Raji (cell line): Measurements from ENCODE around the gene LDLRAD4.

Experiments used
- POLR2A ChIP-seq: IDR thresholded peaks from 2 replicates; pipeline ENCODE4 v1.6.1; 2011; ENCODE audit warnings: low read depth, low read length, control low read depth; ENCODE audit not compliant: insufficient read depth

LDLRAD4 gene

DNA sequence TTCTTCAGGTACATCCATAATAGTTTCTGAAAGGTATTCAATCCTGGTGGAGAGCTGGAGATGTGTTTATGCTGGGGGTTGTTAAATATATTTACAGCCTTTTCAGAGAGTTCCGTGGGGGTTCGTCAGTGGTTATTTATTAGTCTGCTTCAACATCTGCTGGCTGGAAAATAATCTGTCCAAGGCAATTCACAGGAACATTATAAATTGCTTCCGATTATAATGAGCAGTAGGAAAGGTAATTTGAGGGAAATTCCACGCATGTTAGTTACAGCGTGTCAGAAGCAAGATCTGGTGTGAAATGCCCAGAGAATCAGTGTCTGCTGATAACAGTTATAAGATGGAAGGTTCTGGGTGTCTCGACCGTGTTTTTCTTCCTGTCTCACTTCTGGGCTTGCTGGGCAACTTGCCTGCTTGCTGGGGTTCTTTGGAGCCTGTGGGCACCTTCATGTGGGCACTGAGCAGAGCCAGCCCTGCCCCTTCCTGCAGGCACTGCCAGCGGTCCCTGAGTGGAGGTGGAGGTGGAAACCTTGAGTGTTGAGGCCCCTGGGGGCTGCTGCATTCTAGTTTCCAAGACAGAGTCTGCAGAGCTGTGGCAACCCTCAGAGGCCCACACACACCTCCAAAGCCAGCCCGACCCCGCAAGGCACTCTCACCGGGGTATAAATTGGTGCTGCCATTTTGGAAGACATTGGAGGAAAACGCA lies 322.1 kb downstream of the LDLRAD4 start:
- TF ChIP-seq POLR2A = no peak

DNA sequence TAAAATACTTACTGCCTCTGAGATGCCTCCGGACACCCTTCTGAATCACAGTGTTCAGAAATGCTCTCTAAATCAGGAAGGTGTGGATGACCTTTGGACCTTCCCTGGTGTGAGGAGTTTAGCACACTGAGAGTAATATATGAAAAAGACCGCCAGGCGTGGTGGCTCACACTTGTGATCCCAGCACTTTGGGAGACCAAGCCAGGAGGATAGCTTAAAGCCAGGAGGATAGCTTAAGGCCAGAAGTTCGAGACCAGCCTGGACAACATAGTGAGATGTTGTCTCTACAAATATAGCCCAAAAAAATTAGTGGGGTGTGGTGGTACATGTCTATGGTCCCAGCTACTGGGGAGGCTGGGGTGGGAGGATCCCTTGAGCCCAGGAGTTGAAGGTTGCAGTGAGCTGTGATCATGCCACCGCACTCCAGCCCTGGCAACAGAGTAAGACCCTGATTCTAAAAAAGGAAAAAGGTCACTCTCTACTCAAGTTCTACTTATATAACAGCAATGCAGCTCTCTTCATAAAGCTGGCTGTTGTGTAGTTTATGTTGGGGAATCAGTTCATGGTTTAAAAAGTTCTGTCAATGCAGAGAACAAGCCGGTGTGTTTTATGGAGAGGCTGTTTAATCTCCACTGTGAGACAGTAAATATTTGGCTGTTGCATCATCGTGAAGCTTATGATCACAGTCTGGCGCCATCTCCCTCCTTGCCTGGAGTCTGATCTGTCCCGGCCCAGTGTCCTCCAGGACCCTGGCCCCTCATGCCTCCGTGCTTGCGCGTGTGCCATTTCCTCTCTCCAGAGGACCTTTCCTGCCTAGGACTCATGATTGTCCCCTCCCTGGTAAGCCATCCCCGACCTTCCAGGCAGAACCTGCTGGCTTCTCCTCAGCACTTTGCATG lies 323.3 kb downstream of the LDLRAD4 start:
- TF ChIP-seq POLR2A = no peak

- no peak for TF ChIP-seq POLR2A
Measured at GRCh38 chr18:13542520-13542847, 323.9 kb downstream of the LDLRAD4 start.

DNA sequence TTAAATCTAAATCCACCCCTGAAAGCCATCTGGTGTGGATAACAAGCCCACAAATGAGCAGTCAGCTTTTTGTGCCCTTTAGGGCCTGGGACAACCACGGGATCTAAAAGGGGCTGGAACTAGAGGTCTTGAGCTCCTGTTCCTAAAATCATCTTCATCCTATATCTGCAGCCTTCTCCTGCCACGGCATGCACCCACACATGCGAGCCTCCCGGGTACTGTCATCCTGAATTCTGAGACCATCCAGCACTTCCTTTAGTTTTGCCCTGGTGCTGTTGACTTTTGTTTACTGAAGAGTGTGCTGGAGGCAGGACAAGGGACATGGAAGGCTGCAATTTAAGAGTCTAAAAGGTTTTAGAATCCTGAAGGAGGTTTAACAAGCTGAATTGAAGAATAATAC lies 324.6 kb downstream of the LDLRAD4 start:
- TF ChIP-seq POLR2A = no peak

DNA sequence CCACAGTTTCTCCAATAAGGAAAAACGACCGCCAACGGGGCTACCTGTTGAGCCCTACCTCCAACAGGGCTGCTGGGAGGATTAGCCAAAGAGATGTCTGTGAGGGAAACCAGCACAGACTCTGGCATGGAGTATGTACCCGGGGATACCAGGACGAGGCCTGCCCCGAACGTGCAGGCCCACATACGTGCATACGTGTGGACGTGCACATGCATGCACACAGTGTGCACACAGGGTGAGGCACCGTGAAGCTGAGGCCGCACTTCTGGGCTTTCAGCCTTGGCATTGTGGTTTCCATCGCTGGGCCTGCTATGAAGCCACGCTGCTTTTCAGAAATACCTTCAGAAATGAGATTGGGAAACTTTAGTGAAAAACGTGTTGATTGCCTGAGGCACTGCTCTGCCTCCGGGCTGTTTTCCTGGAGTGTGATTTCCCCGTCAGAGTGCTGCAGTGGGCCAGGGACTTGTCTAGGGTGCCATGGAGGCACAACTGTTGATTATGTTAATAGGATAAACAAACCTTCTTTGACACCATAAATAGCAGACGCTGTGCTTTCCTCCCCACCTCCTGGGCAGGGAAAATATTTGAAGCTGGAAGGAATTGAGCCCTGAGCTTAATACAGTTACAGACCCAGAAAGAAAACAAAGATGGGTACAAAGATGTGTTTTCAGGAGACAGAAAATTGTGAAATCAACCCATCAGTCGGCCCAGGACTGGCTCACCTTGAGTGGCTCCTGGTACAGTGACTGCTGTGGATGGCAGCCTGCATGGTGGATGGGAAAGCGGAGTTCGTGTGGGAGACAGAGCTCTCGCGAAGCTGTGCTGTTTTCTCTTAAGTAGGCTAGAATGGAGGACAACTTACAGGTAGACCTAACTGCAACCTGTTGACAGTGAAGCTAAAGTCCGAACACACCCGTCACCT lies 325.5 kb downstream of the LDLRAD4 start:
- no peak for TF ChIP-seq POLR2A

GRCh38 chr18:13544953-13545352 lies 326.4 kb downstream of the LDLRAD4 start:
- TF ChIP-seq POLR2A = no peak

GRCh38 chr18:13545514-13545913 lies 327.0 kb downstream of the LDLRAD4 start:
- no peak for TF ChIP-seq POLR2A

GRCh38 chr18:13545955-13546354 lies 327.4 kb downstream of the LDLRAD4 start:
- no peak for TF ChIP-seq POLR2A

DNA sequence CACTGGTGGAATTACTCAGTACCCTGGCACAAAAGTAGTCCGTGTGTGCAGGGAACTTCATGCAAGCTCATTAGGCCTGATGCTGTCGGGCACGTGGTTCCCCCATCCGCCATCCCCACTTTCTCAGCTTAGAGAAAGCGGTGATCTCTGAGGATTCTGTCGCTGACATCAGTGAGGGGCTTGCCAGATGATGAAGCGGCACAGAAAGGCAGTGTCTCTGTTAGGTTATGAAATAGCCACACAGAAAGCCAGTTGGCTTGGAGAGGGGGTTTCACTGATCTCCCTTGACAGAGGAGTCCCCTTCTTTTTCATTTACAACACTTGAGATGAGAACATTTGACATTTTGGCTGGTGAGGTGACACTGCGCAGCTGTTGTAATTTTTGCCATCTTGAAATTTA lies 328.1 kb downstream of the LDLRAD4 start:
- TF ChIP-seq POLR2A = no peak

DNA sequence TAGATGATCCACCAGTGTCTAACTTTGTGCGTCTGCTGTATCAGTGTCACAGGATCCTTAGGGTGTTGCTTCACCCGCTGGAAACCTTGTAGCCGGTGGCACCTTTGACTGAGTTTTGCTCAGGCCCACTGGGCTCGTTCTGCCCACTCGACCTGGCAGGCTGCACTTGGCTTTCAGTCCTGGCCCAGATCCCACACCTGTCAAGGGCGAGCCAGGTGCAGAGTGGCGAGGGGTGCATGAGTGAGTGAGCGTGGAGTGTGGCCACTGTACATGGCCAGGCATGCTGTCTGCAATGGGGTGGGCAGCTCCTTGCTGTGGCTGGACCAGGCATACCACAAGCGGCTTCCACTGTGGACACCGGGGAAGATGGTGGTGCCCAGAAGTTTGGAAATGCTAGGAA lies 328.8 kb downstream of the LDLRAD4 start:
- no peak for TF ChIP-seq POLR2A

DNA sequence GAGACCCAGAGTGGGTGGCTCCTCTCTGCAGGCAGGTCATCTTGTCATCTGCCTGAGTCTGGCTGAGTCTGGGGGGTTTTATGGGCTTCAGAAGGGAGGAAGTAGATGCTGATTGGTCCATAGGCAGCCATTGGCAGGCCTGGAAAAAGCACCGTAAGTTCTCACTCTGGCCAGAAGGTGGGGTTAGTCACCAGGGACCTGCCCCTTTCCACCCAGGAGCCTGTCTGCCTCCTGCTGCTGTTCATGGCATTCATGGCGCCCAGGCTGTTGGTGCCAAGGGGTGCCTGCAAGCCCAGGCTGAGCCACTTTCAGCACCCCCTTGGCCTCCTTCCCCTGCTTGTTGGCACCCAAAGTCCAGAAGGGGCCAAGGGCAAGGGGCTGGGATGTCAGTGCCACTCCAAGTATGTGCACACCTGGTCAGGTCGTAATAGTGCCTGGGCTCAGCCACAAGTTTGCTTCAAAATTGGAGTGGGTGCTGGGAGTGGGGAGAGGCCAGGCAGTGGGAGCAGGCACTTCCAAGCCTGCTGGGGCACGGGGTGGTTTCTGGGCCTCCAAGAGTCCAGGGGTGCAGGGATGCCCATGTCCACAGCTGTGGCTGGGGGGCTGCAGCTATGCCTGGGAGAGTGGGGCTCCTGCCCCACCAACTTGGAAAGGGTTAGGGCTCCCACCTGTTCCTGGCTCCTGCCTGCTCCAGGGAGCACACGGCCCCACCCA lies 329.7 kb downstream of the LDLRAD4 start:
- TF ChIP-seq POLR2A = no peak

DNA sequence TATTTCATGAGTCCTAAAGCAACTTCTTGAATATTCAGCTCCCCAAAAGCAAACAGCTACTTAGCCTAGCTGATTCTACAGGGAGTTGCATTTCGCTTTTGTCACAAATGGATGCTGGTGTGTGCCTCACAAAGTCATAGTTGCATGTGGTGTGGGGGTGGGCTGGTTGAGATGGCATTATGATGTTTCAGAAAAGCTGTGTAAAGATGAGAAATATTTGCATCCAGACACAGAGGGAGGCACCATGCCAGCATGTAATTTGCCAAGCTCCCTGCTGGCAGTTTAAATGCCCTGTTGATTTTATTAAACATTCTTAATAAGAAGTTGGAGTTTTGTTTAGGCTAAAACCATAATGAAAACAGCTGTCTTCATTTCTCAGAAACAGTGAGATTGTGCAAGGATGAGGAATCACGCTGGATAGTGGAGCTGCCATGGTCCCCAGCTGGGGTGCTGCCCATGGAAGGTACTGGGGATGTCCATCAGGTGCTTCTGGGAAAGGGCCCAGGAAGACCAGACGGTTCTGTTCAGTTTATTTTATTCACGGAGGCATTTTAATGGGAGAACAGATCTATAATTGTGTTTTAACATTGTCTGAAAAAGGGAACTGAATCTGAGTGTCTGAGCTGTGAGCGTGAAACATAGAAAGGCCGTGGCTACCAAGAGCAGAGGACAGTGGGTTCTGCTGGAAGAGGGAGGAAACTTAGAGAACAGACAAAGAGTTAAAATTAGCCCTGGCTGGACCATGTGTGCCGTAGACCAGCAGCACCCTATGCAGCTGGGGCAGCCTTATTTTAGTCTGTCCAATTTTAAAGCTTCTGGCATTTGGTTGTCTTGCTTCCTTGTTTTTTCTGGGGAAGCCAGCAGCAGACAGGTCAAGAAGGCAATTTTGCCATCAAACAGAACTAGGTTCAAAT lies 330.7 kb downstream of the LDLRAD4 start:
- TF ChIP-seq POLR2A = no peak

DNA sequence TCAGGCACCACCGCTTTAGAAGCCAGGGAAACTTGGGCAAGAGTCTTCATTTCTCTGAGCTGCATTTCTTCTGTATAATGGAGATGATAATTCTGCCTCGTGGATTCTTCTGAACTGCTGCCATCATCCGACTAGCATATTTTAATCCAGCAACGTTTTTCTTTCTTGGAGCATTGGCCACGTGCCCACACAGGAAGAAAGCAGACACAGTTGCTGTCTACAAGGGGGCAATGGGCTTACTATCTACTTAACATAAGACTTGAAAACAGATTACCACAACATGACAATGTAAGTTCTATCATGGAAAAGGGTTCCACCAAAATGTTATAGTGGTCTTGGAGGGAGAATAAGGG lies 331.3 kb downstream of the LDLRAD4 start:
- no peak for TF ChIP-seq POLR2A

DNA sequence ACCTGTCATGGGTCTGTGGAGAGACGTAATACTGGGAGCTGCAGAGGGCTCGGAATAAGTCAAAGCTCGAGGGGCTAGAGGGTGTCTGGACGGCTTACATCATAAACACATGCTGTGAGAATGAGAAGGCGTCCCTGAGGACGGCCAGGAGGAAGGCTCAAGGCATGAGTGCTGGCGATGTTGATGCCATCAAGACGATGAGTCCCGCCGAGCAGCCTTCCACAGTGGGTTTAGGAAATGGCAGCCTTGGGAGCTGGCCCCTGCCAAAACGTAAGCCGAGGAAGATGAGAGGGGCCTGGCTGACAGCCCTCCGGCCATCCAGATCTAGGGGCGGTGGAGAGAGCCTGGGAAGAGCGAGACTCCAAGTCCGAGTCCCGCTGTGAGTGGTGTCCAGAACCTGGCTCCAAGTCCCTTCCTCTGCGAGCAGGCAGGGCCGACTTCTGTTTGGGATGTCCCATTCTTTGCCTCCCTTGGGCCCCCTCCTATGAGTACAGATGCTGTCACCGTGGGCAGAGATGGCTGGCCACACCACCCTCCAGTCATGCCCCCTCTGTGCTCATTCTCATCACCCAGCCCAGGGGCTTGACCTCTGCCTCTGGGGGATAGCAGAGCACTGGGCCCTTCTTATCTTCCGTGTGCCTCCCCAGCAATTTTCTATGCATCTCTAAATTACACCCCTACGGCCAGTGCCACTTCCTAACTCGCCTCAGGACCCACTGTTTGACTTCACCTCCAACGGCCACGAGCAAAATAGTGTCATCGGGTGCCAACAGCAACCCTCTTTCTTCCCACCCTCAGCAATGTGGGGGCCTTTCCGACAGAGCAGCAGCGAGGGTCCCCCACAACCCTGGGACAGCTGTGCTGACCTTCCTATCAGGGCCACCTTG lies 332.1 kb downstream of the LDLRAD4 start:
- TF ChIP-seq POLR2A = no peak

- TF ChIP-seq POLR2A = no peak
Measured at GRCh38 chr18:13551305-13551603, 332.7 kb downstream of the LDLRAD4 start.
